NCI-H2107 treated with DMSO at 0.1 percent for 48 hours (cell line): ENCODE measurements around the gene TREX2.
"Not testable (repeated sequence)": the region's sequence is repeated elsewhere in the genome, so short reads cannot be mapped to it uniquely, and the experiment has no call there.

ENCODE experiments used
- DNase-seq: peaks from one replicate; lab custom pipeline; 2025; ENCODE audit not compliant: unreplicated experiment; lab: John Stamatoyannopoulos, UW

TREX2 gene

DNA sequence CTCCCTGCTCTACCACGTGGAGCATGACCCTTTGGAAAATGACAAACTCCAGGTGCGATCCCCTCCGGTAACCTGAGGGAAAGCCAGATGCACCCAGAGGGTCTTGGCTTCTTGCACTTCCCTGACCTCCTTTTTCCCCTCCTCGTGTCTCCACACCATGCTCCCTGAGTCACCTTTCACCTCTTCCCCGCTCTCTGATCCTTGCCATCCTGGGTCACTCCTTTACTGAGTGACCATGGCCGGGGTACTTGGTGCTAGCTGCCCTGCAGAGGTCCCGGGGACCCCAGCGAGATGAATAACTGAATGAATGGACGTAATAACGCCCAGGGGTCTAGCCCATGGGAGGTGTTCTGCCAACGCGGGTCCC is 35.0 kb downstream of the TREX2 start:
- DNase-seq: no peak

DNA sequence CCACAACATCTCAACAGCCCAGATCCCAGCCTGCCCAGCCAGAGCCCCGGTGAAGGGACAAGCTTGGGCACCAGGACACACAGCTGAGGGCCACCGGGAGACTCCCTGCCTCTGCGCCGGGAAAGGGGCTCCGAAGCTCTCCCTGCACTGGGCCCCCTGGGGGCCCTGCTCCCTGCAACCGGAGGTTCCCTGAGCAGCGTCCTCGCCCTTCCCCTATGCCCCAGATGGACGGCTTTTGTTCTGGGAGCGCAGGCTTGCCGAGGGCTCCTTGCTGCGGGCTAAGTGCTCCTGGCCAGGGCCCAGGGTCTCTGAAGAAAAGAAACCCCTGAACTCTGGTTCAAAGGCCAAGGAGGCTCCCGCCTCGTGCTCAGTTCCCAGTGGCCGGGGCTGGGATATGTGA is 35.5 kb downstream of the TREX2 start:
- DNase-seq: no peak

DNA sequence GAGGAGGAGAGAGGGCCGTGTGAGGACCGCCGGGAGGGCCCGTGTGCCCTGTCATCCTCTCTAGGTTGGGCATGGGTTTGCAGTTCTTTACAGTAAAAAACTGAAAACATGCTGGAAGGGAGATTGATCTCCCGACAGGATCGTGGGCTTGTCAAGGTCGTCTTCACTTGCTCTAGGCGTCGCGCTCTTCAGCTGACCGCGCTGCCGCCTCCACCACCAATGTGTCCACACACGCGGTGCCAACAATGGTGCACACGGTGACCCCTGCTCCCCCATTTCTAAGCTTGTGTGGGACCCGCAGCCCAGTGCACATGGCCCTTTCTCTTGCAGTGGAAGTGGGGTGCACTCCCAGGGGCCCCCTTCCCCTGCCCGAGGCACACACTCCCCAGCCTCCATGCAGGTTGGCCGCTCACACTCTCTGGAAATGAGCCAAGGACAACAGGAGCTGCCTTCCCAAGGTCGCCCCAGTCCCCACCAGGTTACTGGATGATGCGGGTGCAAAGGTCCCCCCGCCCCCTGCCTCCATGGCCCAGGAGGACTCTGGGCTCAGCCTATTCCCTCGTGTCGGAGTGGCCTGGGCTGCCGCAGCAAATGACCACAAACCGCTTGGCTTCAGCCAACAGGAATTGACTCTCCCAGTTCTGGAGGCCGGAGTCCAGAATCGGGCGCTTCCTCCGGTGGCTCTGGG is 36.3 kb downstream of the TREX2 start:
- DNase-seq: no peak

DNA sequence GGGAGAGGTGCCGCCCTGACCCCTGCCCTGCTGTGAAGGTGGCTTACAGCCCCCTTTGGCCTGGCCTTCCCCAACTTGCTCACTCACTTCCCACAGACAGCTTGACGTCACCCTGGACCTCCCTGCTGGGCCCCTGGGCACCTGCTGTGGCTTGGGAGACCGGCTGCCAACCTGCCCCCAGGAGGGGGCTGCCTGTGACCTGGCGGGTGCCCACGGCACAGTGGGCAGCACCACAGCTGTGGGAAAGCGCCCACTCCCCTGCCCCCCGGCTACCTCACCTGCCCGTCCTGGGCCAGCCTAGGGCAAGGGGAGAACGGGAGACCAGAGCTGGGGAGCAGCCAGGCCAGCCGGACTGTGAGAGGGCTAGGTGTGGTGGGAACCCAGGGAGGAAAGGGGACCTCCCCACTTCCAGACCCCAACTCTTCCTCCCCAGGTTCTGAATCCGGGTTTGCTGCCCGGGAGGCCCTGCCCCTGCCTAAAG is 36.9 kb downstream of the TREX2 start:
- no peak for DNase-seq

DNA sequence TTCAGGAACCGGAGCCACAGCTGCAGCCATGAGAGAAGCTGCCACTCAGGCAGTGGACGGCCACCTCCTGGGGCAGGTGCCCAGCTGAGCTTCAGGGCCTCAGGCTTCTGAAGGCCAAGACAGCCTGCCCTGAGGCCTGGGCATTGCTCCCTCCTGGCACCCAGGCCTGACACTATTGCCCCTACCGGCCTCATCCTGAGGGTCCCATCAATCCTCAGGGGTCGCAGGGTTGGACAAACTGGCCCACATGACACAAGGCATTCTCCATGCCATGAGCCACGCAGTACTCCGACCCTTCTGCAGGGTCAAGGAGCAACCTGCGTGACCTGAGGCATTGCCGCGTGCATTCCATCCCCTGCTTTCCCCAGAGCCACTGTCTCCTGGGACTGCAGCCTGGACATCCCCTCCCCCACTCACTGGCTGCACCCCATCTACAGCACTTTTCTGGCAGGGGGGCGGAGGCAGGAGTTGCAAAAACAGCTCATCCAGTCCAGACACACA is 37.6 kb downstream of the TREX2 start:
- DNase-seq: no peak

DNA sequence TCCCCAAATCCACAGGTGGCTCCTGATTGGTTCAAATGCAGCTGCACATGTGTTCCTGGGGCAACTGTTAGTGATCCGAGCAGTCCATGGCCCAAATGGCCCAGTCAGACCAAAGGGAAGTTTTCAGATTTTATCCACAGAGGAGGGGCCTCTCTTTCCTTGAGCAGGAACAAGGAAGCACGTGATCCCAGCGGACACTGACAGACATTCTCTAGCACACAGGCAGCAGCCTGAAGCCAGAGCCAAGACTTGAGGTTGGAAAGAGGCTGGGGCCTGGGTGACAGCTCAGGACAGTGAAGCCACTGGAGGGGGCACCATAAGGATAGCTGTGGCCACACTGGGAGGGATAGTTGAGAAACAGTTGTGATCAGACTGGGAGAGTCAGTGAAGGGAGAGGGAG is 38.1 kb downstream of the TREX2 start:
- no peak for DNase-seq

DNA sequence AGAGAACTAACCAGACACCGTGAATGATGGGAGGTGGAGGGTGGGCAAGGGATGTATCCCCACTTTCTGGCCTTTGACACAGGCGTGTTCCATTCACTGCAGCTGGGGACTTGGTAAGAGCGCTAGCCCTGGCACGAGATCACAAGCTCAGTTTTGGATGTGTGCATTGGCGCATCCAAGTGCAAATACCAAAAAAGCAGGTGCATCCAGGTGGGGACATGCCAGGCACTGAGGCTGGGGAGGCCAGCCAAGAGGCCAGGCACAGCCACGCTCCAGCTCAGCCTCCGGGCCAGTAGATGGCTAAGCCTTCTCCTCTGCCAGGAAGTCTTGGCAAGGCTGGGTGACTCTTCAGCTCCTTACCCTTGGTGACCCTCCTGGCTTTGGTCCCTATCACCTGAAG is 39.0 kb downstream of the TREX2 start:
- no peak for DNase-seq

DNA sequence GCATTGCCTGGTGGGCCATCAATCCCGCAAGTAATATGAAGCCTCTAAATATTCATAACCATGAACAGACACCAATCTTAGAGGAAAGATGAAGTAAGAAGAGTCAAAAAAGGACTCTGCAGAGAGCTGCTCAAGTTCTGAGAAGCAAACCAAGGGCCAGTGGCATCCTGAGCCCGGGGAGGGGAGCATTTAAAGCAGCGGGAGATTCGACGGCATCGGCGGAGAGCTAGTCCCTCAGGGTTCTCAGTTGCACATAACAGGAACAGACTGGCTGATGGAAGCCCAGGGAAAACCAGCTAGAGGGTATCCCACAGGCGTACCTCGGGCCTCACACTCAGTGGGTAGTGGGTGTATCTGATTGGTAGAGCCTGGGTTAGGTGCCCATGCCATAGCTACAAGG is 39.8 kb downstream of the TREX2 start:
- DNase-seq: no peak

DNA sequence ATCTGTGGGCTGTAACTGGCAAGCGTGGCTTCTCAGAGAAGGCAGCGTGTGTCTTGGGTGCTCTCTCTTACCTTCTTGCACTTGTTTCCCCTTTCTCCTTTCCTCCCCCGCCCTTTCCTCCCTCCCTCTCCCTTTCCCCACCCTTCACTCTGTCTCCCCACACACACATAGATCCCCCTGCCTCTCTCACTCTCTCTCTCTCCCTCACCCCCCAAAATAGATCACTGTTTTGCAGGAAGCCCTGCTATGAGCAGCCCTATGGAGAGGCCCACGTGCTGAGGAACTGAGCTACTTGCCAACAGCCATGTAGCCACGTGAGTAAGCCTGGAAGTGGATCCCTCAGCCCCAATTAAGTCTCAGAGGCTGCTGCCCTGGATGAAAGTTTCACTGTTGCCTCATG is 40.4 kb downstream of the TREX2 start:
- DNase-seq: no peak

DNA sequence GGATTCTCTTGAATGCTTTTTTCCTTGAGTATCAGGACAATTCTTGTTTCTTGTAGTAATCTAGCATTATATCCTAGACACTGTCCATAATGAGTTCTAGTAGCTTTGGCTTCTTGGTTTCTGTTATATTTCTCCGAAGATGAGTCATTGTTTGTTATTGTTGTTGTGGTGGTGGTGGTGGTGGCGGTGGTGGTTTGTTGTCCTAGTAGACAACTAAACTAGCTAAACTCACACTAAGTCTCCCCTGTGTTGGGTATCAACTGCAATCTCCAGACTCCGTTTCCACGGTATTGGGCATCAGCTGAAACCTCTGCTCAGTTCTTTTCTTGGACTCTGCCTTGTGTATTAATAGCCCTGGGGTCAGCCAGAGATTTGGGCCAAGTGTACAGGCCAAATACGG is 41.5 kb downstream of the TREX2 start:
- not testable (repeated sequence) for DNase-seq

DNA sequence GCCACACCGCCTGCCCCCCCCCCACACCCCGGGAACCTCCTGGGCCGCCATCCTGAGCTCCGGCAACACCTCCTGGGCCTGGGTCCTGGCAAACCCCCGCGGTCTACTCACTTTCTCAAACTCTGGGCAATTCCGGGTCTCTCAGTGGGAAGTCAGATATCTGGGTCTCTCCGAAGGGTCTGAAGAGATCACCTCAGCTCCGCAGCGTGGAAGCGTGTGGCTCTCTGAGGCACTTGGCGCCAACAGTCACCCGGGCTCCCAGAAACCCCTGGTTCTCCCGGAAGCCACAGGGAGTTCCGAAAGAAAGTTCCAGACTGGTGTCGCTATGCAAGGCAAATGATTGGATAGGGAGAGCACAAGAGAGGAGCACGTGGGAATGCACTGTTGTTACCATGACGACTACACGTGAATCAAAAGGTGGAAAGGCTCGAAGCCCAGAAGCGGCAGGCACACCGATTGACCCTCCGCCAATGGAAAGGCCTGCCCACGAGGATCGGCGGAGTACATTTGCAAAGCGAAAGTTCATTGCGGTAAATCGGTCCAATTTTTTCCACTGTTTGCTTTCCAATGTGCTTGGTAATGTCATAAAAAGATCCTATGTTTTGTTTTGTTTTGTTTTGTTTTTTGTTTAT is 44.6 kb downstream of the TREX2 start, which contains the start of gene PNMA6E:
PNMA6E (minus strand) TSS at position 218 of the 632 bp plus-strand sequence. CDS start 2,501 bp downstream, outside the sequence.
- no peak for DNase-seq

DNA sequence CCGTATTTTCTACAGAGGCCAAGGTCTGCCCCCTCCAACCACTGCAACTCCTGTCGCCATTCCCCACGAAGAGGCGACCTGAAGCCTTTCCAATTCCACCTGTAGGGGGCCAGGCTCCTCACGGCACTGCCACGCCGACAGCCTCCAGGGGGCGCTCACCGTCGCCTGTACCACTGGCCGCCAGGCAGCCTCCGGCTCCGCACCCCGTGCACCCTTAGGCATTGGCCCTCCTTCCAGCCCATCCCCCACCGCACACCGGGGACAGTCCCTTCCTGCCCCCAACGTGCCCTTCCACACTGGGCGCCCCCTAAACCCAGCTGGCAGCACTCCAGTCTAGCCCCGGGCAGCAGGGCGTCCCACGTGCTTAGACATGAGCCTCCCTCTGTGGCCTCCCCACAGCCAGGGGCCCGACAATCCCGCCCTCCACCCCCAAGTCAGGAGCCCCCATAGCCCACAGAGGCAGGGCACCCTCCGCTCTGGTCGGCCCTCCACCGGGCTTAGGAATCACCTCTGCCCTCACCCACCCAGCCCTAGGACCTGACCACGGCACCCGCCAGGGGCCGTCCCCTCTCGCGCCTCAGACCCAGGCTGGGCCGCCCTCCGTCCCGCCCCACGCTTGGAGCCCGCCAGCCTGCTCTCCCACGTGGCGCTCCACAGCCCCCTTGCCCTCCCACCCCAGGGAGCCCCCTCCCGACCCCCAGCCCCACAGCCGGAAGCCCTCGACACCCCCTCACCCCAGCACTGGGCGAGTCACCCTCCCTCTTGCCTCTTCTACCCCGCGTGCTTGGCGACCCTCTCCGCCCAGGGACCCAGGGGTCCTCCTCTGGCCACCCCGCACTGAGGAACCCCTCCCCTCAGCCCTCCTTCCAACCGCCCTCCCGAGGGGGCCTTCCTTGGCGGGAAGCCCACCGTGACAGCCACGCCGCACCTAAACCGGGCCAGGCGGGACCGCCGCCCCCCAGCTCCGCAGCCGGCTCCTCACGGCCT is 45.4 kb downstream of the TREX2 start:
- DNase-seq: no peak

DNA sequence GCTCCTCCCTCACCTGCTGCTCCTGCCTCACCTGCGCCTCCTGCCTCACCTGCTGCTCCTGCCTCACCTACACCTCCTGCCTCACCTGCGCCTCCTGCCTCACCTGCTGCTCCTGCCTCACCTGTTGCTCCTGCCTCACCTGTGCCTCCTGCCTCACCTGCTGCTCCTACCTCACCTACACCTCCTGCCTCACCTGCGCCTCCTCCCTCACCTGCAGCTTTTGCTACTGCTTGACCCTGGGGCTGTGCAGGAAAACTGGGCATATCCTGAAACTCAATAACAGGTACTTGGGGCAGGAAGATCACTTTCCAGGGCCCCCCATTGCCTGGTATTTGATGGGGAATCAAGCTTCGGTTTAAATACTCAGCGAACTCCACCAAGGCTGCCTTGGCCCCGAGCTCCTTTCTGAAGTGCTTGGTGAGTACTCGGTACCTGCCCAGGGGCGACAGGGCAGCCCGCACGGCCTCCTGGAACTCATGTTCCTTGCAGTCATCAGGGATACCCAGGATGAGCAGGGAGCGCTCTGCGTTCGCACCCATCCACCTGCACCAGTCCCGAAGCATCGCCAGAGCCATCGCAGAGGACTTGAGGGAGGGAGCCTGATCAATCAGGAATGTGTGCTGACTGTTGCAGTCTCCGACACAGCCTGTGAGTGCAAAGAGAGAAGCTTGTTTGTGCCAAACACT is 47.4 kb downstream of the TREX2 start:
- DNase-seq: no peak

DNA sequence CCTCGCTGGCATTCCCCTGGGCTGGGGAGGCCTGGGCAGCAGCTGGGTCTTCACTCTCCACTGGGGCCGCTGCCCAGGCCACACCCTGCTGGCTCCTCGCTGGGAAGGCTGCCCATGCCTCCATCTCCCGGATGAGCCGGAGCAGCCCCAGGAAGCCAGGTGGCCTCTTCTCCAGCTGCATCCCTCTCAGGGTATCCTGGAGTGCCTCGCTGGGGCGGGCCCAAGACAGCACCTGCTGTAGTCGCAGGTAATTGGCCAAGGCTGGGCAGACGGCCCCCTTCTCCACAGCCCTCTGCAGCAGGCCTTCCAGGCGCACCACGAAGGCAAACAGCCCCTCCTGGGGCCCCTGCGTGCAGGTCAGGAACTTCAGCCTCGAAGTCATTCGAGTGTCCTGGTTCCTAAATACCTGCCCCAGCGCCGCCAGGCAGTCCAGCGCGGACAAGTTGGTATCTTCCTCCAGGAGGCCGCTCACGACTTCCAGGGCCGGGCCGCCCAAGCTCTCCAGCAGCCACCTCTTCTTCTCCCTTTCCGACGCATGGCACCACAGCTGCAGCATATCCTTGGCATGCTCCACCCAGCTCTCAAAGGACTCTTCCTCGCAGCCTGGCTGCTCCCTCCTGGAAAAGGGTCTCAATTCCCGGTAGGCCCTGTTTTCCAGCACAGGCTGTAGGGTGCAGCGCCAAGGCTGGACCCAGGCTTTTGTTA is 48.4 kb downstream of the TREX2 start:
- DNase-seq: peak; percentile 46

DNA sequence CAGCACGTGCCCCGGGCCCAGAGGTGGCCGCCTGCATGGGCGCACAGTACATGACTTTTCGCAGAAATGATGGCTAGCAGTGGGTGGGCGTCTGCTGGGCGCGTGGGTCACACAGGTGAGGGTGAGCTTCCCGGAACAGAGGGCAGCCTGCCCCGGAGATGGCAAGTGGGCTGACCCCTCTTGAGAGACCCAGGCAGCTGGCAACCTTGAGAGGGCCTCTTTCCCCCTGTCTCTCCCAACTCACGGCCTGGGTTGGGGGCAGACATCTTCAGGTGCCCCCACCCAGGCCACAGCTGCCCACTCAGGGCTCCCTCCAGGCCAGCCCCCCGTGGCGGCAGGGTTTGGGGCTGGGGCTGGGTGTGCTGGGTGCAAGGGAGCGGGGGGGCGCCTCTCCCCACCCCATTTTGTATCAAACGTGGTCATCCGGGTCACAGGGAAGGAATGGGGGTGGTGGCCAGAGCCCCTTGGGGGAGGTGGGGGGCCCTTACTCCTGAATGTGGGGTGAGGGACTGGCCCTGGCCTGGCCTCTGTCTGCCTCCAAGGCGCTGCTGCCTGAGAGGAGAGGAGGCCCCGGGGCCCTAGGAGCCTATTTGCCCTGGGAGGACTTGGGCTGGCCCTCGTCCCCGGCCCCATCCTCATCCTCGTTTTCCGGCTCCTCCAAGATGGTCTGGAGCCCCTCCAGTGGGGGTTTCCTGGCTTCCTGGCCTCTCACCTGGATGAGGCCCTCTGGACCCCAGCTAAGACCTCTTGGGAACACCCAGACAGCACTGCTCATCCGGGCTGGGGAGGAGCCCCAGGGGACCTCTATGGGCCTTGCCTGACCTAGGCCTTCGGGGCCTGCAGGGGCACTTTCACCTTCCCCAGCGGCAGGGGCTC is 49.3 kb downstream of the TREX2 start:
- DNase-seq: no peak

DNA sequence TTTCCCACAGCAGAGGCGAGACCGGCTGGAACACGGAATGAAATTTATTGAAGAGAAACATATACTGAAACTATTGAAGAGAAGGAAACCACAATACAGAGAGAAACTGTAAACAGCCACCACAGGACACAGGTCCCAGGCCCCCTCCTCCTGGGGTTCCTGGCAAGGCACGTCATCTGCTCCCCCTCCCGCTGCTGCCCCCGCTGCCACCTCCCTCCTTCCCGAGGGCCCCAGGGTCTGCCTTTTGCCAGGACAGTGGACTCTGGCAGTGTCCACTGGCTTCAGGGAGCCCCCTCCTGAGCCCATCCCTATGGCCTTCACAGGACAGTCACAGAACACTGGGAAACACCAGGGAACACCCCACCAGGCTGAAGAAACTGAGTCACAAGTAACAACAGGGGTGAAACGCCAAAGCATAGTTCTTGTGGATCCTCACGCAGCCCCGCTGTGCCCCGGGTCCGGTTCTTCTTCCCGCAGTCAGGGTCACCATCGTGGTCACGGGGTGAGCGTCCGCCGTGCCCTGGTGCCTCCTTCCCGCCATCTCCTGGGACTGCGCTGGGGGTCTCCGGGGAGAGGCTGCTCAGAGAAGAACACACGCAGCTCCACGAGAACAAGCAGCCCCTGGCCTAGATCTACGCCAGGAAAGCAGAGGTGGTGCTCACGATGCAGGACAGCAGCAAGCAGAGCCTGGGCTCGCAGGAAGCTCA is 50.1 kb downstream of the TREX2 start:
- DNase-seq: no peak

DNA sequence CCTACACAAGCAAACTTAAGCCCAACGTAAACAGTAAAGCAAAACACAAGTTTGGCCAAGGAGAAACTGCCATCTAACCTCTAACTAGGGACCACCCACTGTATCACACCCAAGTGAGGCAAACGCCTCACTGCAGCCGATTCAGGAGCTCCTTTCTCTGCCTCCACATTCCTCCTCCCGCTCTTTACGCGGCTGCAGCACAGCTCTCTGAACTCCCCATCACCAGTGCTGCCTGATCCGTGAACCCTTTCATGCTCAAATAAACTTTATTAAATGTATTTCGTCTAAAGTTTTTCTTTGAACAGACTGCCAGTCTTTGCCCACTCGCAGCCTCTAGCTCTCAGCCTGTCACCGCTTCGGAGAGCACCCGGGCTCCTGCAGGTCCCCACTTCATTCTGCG is 51.2 kb downstream of the TREX2 start:
- DNase-seq: no peak
